GM12892 (cell line): ENCODE data around the gene KCTD16.

Source experiments
- POLR2A ChIP-seq: IDR thresholded peaks from 2 replicates; pipeline ENCODE4 v1.6.1; 2011; ENCODE audit warnings: low read depth, low read length, control low read depth
- TAF1 ChIP-seq: IDR thresholded peaks from 2 replicates; pipeline ENCODE4 v1.6.1; 2011; ENCODE audit warnings: low read depth, mild to moderate bottlenecking, control low read depth, low read length, borderline replicate concordance

DNA sequence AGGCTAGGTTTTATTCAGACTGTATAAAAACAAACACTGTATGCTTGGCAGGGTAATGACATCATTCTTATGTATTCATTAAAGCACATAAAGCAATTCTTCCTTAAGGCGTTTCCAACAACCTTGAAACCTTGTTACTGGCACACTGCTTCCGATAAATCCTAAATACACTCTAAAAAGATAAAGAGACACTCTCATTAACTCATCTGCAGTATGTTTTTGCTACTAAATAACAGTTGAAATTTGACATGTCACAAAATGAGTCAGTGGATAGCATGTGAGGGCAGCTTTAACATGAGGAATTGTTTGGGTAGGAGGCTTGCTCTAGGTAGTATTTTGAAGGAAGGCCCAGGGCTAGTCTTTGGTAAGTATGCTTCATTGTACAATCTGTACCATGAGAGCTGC lies 13.9 kb upstream of the KCTD16 start:
- TF ChIP-seq POLR2A: no peak
- TF ChIP-seq TAF1: no peak
